Stimulated activated CD8-positive, alpha-beta memory T cell treated with anti-CD3 and anti-CD28 coated beads, Interleukin-15, amount 100 ng/mL, for 24 hours (primary cell): Measurements from ENCODE around the gene MDK.

Experiments
- DNase-seq: peaks from one replicate; pipeline ENCODE4 v3.0.0-alpha.2; 2020; ENCODE audit warnings: low read depth

MDK gene

DNA sequence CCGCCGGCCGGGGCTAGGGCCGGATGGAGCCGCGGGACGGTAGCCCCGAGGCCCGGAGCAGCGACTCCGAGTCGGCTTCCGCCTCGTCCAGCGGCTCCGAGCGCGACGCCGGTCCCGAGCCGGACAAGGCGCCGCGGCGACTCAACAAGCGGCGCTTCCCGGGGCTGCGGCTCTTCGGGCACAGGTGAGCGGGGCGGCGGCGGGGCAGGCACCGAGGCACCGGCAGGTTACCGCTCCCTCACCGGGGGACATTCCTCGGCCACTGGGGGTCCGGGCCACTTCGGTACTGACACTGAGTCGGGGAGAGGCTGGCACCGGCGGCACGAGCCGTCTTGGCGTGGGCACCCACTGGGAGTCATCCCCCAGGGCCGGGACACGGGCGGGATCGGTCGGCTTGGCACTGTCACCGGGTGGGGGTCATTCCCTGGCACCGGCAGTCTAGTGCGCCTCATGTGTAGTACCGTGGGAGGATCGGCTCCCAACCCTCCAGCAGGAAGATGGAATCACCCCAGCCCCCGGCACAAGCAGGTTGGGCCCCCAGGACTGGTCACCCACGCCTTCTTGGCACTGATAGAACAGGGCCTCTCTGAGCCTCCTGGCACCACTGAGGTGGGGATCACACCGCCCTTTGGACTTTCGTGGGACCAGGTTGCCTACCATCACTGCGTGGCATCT, 33.7 kb upstream of the MDK start:
- no peak for DNase-seq

DNA sequence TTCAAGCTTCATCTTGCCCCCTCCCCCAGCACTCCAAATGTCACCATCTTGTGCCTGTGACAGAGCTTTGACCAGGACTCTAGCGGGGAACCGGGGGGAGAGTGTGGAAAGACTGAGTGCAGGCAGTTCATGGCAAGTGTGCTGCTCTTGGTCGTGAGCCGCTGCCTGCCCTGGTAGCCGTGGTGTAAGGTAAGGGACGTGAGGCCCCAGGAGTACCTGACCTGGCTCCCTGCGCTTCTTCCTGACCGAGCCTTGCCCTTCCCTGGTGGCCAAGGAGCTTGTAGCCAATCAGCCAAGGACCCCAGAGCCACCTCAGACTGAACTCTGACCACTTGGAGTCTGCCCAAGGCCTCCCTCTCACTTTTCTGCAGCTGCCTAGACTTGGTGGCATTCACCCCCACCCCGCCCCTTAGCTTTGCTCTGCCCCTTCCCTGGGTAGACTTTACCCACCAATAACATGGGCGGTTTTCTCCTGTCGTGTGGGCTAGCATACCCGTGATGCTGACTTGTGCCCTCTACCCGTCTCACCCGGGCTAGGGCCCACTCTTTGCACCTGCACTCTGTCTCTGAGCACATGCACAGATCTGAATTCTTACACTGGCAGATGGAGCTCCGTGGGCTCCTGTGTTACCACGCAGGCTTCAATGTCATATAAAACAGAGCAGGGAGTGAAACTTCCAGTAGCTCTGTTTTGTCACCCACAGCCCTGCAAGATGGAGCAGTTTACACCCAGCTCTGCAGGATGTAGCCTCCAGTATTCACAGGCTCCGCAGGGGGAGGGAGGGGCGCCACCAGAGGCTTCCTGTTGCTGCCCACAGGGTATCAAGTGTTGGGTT, 32.7 kb upstream of the MDK start:
- DNase-seq, result no peak

DNA sequence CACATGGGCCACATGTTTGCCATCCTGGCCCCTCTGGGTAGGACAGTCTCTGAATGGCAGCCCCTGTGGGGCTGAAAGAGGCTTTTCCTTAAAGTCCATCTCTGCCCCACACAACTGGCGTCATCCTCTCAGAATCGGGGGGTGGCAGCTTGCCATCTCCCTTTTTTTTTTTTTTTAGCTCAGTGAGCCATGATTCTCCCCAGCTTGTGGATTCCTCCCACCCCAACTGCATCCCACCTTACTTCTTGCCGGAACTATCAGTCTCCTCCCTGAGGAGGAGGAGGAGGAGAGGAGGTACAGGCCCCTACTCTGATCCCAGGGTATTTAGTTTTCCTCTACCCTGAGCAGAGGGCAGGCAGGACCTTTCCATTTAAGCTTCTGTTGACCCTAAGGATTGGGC, 30.8 kb upstream of the MDK start:
- no peak for DNase-seq

DNA sequence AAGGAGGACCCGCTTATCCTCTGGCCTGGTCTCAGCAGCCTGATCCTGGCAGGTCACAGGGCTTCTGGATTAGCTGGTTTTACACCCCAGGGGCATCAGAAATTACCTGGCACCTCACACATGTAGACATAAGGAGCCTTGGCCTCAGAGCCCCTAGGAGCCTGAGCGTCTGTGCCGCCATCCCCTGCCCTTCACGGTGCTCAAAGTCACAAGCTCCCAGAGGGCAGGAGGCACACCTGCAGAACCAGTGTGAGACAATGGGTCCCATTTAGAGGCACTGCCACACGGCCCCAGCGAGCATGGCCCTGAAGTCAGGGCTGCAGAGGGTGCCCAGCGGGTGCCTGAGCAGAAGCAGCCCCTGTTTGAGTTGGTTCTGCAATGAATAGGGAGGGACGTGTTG, 30.3 kb upstream of the MDK start:
- DNase-seq, result no peak

DNA sequence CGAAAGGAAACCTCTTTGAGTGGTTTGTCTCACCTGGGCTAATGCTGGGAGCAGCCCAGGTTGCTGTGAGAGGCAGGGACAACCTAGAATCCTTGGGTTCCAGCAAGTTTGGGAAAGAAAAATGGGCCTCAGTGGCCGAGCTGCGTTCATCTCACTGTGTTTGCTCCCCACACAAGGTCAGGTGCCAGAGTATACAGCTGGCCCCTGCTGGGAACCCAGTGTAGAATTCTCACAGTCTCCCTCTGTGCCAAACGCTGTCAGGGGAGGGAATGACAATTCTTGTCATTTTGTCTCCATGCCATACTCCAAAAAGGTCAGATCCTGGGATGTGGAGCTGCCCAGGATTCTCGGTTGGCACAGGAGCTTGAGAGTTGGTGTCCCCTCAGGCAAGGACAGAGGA, 29.9 kb upstream of the MDK start:
- no peak for DNase-seq

DNA sequence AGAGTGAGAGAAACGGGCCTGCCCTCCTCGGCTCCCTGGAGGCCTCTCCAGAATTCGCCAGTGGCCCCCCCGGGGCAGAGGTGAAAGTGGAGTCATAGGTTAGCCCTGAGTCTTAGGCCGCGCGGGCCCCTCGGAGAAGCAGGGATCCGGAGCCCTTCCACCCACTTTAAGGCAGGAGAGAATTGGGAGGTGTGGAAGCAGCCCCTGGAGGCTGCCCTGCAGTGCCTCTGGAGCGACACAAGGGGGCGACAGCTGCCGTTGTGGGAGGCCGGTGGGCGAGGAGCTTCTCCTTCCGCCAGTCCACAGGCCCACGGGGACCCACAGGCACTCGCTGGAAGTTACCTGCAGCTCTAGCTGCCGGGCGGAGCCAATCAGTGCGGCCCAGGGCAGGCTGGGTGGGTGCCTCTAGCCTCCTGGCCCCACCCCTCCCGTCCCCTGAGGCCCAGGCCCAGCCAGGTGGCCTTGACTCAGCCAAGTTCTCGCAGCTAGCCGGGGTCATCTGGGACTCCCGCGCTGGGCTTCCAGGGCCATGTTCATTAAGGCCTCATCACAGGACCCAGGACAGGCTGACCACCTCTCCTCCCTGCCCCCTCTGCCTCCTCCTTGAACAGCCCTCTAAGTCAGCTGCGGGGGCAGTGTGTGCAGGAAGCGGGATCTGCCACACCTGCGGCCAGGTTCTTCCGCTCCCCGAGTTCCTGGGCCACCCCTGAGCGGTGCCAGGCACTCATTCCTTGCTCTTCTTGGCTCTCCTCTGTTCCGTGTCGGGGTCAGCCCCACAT, 29.2 kb upstream of the MDK start:
- no peak for DNase-seq

DNA sequence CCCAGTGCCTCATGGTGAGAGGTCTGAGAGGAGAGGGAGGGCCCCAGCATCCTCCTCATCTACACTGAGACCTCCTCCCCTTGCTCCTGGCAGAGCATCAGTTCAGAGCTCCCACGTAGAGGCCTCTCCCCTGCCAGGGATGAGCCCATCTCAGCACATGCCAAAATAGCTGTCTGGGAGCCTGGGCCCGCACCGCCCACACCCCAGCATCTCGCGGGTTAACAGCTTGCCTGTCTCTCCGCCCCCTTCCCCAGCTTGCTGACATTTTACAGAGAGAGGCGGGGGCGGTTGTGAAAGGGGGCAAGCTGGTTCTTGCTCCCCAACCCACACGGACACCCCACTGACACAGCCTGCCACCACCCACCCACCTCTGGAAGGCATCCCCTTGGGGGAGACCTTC, 27.8 kb upstream of the MDK start:
- DNase-seq, result no peak

DNA sequence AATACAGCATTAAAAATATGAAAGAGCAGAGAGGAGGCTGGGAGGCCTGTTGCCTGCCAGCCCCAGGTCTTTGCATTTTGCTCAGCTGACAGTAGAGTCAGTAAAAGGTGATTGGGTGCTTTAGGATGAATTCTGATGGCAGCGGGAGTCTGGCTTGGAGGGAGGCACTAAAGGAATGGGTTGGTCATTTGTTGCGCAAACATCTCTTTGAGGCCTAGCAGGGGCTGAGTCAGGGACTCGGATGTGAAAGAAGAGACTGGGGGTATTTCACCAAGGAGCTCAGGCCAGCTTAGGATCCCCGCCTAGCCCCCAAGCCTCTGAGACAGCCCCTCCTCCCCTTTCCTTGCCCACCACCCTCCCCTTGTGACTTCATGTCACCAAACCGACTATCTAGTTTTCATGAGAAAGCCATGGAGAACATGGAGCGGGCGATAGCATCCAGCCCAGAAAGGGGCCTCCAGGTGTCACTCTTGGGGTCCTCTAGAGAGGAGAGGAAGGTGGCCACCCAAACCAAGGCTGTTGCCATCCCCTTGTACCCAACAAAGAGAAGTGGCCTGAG, 24.5 kb upstream of the MDK start:
- DNase-seq, result no peak

DNA sequence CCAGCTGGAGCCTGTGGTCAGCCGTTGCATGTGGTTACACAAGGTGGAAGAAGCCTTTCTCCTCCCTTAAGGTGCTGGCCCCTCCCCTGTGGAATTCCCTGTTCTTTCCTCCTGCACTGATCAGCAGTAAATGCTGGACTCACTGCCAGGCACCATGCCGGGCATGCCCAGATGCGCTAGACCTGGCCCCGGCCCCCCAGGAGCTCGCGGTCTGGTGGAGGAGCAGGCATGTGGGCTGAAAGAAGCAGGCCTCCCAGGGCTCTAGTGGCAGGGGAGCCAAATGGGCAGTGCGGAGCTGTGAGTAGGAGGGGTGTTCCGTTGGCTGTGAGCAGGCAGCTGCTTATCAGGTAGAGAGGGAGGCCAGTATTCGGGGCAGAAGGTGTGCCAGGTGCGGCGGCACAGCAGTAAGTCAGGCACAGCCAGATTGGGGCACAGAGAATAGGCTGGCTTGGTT, 24.0 kb upstream of the MDK start:
- DNase-seq, result no peak

DNA sequence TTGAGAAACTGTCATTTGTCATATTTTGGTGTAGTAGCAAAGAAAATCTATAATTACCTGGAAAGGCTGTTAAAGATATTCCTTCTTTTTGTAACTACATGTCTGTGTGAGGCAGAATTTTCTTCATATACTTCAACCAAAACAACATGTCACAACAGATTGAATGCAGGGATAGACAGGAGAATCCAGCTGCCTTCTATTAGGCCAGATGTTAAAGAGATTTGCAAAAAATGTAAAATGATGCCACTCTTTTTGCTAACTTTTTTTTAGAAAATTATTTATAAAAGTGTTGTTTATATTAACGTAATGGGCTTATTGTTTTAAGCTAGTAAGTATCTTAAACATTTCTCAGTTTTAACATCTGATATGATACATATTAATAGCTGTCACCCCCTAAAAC, 21.5 kb upstream of the MDK start:
- DNase-seq, result no peak

DNA sequence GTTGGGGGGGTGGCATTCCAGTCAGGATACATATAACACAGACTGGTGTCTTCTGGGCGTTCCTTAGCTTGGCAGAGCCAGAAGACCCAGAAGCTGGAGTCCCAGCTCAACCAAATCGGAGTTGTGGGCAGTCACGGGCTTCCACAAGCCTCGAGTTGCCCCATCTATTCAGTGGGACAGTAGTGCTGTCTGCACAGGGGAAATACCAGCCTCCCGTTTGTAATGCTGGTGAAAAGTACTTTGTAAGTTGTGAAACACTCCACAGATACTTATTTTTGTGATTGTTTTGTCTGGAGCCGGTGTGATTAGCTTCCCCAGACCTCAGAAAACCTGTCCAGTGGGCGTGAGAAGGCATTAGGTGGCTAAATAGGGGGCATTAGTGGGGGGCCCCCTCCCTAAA, 20.6 kb upstream of the MDK start:
- DNase-seq, result no peak

DNA sequence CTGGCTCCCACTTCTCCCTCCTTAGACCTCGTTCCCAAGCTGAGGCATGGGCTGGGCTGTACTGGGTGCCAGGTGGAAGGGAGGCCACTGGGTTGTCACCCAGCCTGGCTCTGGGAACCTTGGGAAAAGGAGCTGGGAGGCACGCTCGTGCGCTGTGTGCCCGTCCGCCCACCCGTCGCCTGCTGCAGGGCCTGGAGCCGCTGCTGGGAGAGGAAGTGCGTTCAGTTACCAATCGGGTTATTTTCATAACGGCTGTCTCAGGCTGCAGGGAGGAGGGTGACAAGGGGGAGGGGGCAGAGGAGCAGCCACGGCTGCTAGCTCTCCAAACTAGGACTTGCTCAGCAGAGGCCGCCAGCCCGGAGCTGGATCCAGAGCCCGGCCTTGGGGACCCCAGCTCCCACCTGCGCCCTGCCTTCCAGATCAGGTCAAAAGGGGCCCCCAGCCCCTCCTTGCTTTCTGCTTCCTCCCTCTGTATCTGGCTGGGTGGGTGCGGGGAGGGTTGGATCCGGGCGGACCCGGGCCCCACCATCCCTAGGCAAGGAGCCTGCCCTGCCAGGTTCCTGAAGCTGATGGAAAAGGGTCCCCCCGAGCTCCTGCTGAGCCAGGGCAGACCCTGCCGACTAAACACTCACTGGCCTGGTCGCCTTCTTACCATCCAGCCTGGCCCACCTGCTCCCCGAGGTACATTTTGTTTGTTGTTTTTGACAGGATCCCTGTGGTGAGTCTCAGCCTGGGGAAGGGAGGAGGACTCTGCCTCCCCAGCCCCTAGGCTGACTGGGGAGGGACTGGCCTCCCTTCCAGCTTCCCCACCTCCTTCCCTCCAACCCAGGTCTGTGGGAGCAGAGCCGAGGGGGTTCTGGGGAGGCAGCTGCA, 19.9 kb upstream of the MDK start:
- no peak for DNase-seq

DNA sequence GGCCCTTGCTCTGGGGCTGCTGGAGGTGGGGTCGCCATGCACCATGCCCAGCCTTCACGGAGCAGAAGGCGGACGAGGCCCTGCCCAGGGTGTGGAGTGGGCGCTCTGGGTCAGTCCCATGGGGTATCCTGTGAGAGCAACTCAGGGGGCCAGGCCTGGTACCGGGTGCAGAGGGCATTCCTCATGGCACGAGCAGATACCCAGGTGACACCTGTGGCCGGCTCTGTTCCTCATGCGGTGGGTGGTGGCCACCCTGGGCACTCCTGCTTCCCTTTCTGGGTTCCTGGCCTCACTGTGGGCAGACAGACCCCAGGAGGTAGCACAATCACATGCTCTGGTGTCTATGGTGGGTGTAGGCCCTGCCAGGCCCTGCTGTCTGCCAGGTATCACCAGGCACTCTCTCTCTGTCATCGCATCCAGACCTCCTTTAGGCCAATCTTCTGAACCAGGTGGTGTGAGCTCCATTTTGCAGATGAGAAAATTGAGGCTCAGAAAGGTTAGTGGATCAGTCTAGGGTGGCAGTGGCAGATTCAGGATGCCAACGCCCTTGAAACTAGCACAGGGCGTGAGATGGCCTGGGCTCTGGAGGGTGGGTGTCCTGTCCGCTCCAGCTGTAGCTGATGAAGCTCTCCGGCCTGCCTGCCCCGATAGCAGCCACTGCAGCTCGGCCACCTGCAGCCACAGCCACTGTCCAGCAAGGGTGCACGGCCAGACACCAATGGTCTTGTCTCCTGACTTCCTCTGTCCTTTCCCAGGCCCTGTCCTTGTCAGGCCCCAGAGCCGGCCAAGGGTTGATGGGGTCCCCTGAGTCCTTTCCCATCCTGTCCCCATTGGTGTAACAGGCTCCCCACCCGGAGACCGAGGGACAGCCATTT, 19.1 kb upstream of the MDK start:
- DNase-seq, result no peak

DNA sequence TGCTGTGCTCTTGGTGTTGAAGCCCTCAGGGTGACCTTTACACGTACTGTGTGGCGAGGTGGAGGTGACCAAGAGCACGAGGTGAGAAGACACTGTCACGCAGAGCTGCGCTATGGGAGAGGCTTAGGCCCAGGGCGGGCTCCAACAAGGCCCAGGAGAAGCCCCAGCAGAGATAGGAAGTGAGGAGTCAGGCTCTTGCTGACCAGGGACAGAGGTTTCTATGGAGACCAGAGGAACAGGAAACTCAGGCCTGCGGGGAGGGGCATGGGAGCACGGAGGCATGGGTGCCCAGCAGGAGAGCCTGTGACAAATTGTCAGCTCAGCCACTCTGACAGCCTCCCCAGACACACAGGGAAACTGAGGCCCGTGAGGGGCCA, 18.4 kb upstream of the MDK start:
- no peak for DNase-seq

DNA sequence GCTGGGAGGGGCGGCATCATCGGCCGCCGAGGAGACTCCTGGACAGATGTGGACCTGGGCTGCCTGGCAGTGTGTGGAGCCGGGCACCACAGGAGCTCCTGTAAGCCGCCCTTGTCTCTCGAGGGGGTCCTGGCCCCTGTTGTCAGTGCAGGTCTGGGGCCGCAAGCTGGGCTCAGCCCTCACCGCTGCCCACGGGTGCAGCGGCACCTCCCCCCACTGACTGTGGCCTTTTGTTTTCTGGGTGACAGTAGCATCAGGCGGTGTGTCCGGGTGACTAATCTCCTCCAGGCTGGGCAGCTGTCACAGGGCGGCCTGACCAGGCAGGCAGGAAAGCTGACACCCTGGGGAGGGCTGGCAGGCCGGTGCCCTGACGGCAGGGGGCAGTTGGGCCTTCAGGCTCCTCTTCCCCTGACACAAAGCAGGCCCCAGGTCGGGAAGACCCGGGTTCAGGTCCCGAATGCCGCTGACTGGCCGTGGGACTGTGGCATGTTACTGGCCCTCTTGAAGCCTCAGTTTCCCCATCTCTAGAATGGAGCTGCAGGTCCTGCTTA, 17.9 kb upstream of the MDK start:
- DNase-seq, result no peak

DNA sequence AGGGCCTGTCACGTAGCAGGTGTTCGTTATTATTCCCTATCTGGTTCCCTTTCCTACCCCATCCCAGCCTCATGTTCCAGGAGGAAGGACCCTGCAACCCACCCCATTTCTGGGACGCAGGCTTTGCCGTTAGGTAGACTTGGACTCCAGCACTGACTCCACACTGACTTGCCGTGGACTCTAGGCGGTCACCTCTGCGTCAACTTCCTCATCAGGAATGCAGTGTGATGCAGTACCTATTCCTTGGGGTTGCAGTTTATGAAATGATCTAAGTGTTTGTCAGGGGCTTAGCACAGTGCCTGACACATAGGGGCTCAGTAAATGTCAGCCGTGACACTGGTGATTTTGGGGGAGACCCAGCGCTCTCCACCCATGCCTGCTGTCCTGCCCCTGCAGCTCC, 17.4 kb upstream of the MDK start:
- no peak for DNase-seq

DNA sequence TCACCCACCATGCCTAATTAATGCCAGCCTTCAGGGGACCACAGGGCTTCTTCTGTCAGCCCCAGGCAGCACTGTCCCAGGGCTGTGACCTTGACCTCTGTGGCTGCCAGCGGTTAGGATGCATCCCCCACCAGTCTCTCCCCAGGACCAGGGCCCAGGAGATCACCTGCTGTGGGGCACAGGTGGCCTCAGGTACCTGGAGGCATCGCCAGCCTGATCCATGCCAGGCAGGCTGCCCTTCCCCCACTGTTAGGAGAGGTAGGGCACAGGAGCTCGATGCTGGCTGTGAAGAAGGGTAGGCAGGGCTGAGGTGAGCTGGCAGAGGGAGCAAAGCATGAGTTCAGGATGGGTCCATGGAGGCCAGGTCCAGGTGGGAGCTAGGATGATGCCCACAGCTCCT, 16.7 kb upstream of the MDK start:
- DNase-seq, result no peak

DNA sequence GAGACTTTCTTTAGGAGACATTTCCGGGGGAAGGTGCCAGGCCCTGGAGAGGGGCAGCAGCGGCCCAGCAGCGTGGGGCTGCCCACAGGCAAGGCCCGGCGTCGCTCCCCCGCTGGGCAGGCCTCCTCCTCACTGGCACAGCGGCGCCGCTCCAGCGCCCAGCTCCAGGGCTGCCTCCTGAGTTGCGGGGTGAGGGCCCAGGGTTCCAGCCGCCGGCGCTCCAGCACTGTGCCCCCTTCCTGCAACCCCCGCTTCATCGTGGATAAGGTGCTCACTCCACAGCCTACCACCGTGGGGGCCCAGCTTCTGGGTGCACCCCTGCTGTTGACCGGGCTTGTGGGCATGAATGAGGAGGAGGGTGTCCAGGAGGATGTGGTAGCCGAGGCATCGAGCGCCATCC, 15.2 kb upstream of the MDK start:
- DNase-seq, result no peak

DNA sequence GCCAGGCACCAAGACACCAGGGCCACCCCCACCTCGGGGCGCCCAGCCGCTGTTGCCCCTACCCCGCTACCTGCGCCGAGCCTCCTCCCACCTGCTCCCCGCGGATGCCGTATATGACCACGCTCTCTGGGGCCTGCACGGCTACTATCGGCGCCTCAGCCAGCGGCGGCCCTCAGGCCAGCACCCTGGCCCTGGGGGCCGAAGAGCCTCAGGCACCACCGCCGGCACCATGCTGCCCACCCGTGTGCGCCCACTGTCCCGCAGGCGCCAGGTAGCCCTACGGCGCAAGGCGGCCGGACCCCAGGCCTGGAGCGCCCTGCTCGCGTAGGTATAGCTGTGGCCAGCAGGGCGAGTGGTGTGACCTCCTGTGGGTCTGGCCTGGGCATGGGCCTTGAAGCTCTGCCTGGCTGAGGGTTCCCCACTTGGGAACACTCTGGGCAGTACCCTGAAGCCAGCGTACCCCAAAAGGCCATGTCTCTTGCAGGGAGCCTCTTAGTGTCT, 14.8 kb upstream of the MDK start:
- DNase-seq, result no peak

DNA sequence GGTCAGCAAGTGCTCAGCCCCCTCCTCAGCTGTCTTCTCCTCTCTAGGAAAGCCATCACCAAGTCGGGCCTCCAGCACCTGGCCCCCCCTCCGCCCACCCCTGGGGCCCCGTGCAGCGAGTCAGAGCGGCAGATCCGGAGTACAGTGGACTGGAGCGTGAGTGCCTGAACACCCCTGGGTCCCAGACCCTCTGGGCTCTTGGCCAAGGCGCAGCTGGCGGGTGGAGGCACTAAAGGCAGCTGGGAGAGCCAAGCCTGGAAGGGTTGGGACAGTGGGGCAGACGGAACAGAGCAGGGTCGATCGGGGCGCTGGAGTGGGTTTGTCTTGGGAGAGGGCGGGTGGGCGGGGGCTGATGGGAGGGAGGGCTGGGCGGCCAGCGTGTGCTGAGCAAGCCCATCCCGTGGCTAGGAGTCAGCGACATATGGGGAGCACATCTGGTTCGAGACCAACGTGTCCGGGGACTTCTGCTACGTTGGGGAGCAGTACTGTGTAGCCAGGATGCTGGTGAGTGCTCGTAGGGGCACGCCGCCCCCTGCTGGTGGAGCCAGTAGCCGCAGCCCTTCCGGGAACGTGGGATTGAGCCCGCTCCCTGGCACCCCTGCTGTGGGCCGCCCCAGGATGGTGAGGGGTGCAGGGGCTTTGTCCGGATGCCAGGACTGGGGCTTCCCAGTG, 14.1 kb upstream of the MDK start:
- peak; percentile 63 for DNase-seq
